PC-3 (cell line): ENCODE data around the gene ZNF26. TPM values are rescaled to one million over a fixed set of nuclear protein-coding genes. Genes with fewer than 3 reads are reported as not detected.

ENCODE experiments used
- ATAC-seq: fragments of 200-7000 bp; cut with Tn5 transposase; 2 replicates; pipeline ENCODE4 v1.9.1; 2020; ENCODE audit warnings: mild to moderate bottlenecking, moderate library complexity
- BruUV-seq: library from RNA; stranded (reverse); fragments of 400-500 nt; replicated peaks from 2 replicates; lab custom pipeline; 2021; lab: Mats Ljungman, UMichigan
- CTCF ChIA-PET: fragments of 300-600 bp; sonication (Branson Sonifier 250); formaldehyde crosslinking; loops from one replicate; lab custom pipeline; 2022; ENCODE audit warnings: antibody characterized with exemption; lab: Charles Lee
- POLR2A ChIA-PET: fragments of 300-600 bp; sonication (Branson Sonifier 250); formaldehyde crosslinking; loops from one replicate; lab custom pipeline; 2022; ENCODE audit warnings: antibody characterized with exemption; ENCODE audit not compliant: unreplicated experiment; lab: Charles Lee
- DNase-seq: peaks from one replicate; pipeline ENCODE4 v3.0.0-alpha.2; 2015
- H2AFZ ChIP-seq: fragments of 300-600 bp; sonication (generic); 2 replicates; pipeline ENCODE4 v1.6.0; 2016; ENCODE audit warnings: antibody characterized with exemption, low read length
- H3F3A ChIP-seq: fragments of 300-600 bp; sonication (generic); one replicate; pipeline ENCODE4 v1.6.0; 2017; ENCODE audit warnings: antibody characterized with exemption, low read length, control low read depth, mild to moderate bottlenecking; ENCODE audit not compliant: unreplicated experiment
- H3K27ac ChIP-seq: fragments of 300-600 bp; sonication (generic); 2 replicates; pipeline ENCODE4 v1.5.1; 2016; ENCODE audit warnings: mild to moderate bottlenecking, low read length
- H3K27me3 ChIP-seq: fragments of 300-600 bp; sonication (generic); 2 replicates; pipeline ENCODE4 v1.6.1; 2016; ENCODE audit warnings: low read length, mixed read lengths
- H3K36me3 ChIP-seq: fragments of 300-600 bp; sonication (generic); 2 replicates; pipeline ENCODE4 v1.6.1; 2016; ENCODE audit warnings: low read depth, mixed run types, low read length, mixed read lengths
- H3K4me1 ChIP-seq: fragments of 300-600 bp; sonication (generic); 2 replicates; pipeline ENCODE4 v1.5.1; 2016; ENCODE audit warnings: low read length; ENCODE audit not compliant: insufficient read depth
- H3K4me2 ChIP-seq: fragments of 300-600 bp; sonication (generic); 2 replicates; pipeline ENCODE4 v1.6.0; 2016; ENCODE audit warnings: low read length
- H3K4me3 ChIP-seq: fragments of 300-600 bp; sonication (generic); 2 replicates; pipeline ENCODE4 v1.5.1; 2016; ENCODE audit warnings: mild to moderate bottlenecking, low read length, mixed read lengths
- H3K79me2 ChIP-seq: fragments of 300-600 bp; sonication (generic); 2 replicates; pipeline ENCODE4 v1.6.1; 2017; ENCODE audit warnings: low read length, mixed read lengths
- H3K9ac ChIP-seq: fragments of 300-600 bp; sonication (generic); 2 replicates; pipeline ENCODE4 v1.6.0; 2016; ENCODE audit warnings: mild to moderate bottlenecking, low read length
- H3K9me2 ChIP-seq: fragments of 300-600 bp; sonication (generic); replicated peaks from 2 replicates; pipeline ENCODE4 v1.6.1; 2016; ENCODE audit warnings: mixed run types, low read length, mixed read lengths
- H3K9me3 ChIP-seq: fragments of 300-600 bp; sonication (generic); 2 replicates; pipeline ENCODE4 v1.6.1; 2016; ENCODE audit warnings: low read length, mixed read lengths
- H4K20me1 ChIP-seq: fragments of 300-600 bp; sonication (generic); 2 replicates; pipeline ENCODE4 v1.6.1; 2016; ENCODE audit warnings: low read length, mixed read lengths
- EZH2 ChIP-seq: fragments of 300-600 bp; sonication (generic); IDR thresholded peaks from one replicate; pipeline ENCODE4 v1.6.1; 2017; ENCODE audit warnings: antibody characterized with exemption, mild to moderate bottlenecking, low read length; ENCODE audit not compliant: unreplicated experiment
- EZH2phosphoT487 ChIP-seq: fragments of 300-600 bp; sonication (generic); IDR thresholded peaks from 2 replicates; pipeline ENCODE4 v1.6.1; 2018; ENCODE audit warnings: mild to moderate bottlenecking, antibody characterized with exemption, low read length, borderline replicate concordance
- intact Hi-C: fragments of 100-400 bp; cut with micrococcal nuclease; formaldehyde crosslinking; loops from 2 replicates; pipeline ENCODE4 v1.9.0; 2023
- total RNA-seq: library from RNA; depleted of rRNA; stranded (reverse); fragments of >200 nt; gene quantifications from 2 replicates; pipeline ENCODE4 v1.2.3, GENCODE V29; 2014; rRNA removed
- TF ChIP-seq, protein P1 (sequence below): fragments of 300-600 bp; sonication (generic); conservative IDR thresholded peaks from 2 replicates; pipeline ENCODE4 v1.5.1; 2017; ENCODE audit warnings: antibody characterized with exemption, low read depth, mild to moderate bottlenecking, low read length

Gene ZNF26
- total RNA-seq, 1 experiment from 2014 or later: 30.2 TPM

GRCh38 chr12:133073836-133074235 lies 87.7 kb downstream of the ZNF26 start:
- POLR2A ChIA-PET: no interaction called here
- no peak for ATAC-seq
- H3K27me3 ChIP-seq: no peaks in the 10 kb centered on the region
- no peaks in the 10 kb centered on the region for H3F3A ChIP-seq
- H2AFZ ChIP-seq: no peak overlapping the region
- no peak overlapping the region for H3K9ac ChIP-seq
- TF ChIP-seq EZH2phosphoT487: no peak
- TF ChIP-seq, protein P1, sequence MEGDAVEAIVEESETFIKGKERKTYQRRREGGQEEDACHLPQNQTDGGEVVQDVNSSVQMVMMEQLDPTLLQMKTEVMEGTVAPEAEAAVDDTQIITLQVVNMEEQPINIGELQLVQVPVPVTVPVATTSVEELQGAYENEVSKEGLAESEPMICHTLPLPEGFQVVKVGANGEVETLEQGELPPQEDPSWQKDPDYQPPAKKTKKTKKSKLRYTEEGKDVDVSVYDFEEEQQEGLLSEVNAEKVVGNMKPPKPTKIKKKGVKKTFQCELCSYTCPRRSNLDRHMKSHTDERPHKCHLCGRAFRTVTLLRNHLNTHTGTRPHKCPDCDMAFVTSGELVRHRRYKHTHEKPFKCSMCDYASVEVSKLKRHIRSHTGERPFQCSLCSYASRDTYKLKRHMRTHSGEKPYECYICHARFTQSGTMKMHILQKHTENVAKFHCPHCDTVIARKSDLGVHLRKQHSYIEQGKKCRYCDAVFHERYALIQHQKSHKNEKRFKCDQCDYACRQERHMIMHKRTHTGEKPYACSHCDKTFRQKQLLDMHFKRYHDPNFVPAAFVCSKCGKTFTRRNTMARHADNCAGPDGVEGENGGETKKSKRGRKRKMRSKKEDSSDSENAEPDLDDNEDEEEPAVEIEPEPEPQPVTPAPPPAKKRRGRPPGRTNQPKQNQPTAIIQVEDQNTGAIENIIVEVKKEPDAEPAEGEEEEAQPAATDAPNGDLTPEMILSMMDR: no peak
- no peak for TF ChIP-seq EZH2
- H3K9me3 ChIP-seq: peaks cover 34% of the 10 kb centered on the region
- H3K4me2 ChIP-seq: no peak overlapping the region
- H3K4me3 ChIP-seq: no peak overlapping the region
- H3K4me1 ChIP-seq: no peaks in the 10 kb centered on the region
- intact Hi-C loops: no loop called here
- H3K36me3 ChIP-seq: no peaks in the 10 kb centered on the region; the same call in 1 of the 2 replicates
- no peak for DNase-seq
- H3K9me2 ChIP-seq: no peaks in the 10 kb centered on the region
- H3K27ac ChIP-seq: no peak overlapping the region
- no peaks in the 10 kb centered on the region for H3K79me2 ChIP-seq
- BruUV-seq: no TSS peak
- CTCF ChIA-PET: no interaction called here
- no peaks in the 10 kb centered on the region for H4K20me1 ChIP-seq

Other genes with a start within 250 kb of the ZNF26 start
- gene ANKLE2, start 224.5 kb upstream of the ZNF26 start, total RNA-seq: 85.2 and 85.9 TPM in 2 replicates
- 86.9 and 130 TPM in 2 replicates for gene GOLGA3, start 157.5 kb upstream of the ZNF26 start, total RNA-seq
- 23.3 and 25.8 TPM in 2 replicates for gene CHFR, start 98.8 kb upstream of the ZNF26 start, total RNA-seq
- gene ZNF605, start 30.1 kb upstream of the ZNF26 start, total RNA-seq: 5.9 and 8.6 TPM in 2 replicates
- 3.2 and 12.9 TPM in 2 replicates for gene ZNF84, start 51.1 kb downstream of the ZNF26 start, total RNA-seq
- gene ZNF140, start 94.6 kb downstream of the ZNF26 start, total RNA-seq: 1.4 and 1.8 TPM in 2 replicates
- 0.86 and 0.98 TPM in 2 replicates for gene ZNF891, start 143.9 kb downstream of the ZNF26 start, total RNA-seq
- 1.9 and 2.0 TPM in 2 replicates for gene ZNF10, start 144.3 kb downstream of the ZNF26 start, total RNA-seq
- 0.40 and 1.1 TPM in 2 replicates for gene ZNF268, start 195.1 kb downstream of the ZNF26 start, total RNA-seq
- gene ANHX, start 249.5 kb downstream of the ZNF26 start, total RNA-seq: not detected in 2 replicates